Measurements from ENCODE around the gene STRA8. TPM values are rescaled to one million over a fixed set of nuclear protein-coding genes. Genes with fewer than 3 reads are reported as not detected.
A peak's percentile ranks its signal among the peaks of the same experiment; 100 is the strongest.

STRA8 gene
- total RNA-seq, 1 experiment from 2014 or later, result not detected

DNA sequence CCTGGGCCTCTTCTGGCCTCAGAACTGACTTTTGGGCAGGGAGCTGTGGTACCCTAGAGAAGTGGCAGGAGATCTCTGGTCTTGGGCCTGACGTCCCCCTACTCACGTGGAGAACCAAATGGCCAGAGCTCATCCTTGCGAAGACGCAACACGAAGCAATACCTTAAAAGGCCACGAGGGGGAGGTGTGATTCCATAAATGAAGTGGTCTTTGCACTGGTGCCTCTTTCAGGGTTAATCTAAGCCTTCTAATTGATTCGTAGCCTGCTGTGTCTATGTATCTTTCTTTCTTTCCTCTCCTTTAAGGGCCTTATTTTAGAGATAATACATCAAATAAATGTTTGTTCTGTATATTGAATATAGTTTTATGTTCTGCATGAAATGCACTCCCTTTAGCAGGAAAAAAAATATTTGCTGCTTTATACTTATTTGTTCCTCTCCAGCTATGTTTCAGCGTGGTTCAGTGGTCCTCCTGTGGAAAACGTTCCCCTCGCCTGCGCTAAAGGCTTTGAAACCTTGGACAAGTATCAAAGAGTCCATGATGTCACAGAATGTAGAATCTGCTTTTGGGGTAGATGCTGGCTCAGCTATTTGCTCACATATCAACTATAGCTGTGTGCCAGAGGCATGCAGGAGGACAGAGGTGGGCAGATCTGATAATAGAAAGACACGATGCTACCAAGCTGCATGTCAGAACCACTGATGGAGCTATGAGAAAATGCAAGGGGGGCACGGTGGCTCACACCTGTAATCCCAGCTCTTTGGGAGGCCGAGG lies 41.0 kb downstream of the STRA8 start:
- H3K27me3 Mint-ChIP-seq (ENCODE audit: low read depth), result peaks cover 5% of the 10 kb centered on the region; the same call in 1 of the 2 replicates
- H2BK15ac ChIP-seq (ENCODE audit: low read depth, low read length), result no peak overlapping the region
- H3K27ac ChIP-seq (ENCODE audit: insufficient read length, low read depth, low read length), result no peak overlapping the region
- no peak overlapping the region for H4K5ac ChIP-seq (ENCODE audit: insufficient read length, low read depth, low read length)
- H3K56ac ChIP-seq (ENCODE audit: insufficient read length, low read depth, low read length), result no peak overlapping the region
- H3K27ac Mint-ChIP-seq, result no peak overlapping the region
- H3K23me2 ChIP-seq (ENCODE audit: insufficient read length, low read depth, low read length, poor library complexity, severe bottlenecking), result no peaks in the 10 kb centered on the region
- no peak overlapping the region for H3K9ac ChIP-seq (ENCODE audit: extremely low read depth, insufficient read length, low read length)
- no peak overlapping the region for H3K23ac ChIP-seq (ENCODE audit: insufficient read length, low read depth, low read length)
- no peak overlapping the region for H4K8ac ChIP-seq (replicated peaks; ENCODE audit: insufficient read length, low read depth, low read length)
- no peak overlapping the region for H2BK12ac ChIP-seq (ENCODE audit: insufficient read length, low read depth, low read length)
- H3K4me2 ChIP-seq (ENCODE audit: insufficient read depth, insufficient read length, low read length), result no peak overlapping the region
- H4K91ac ChIP-seq (ENCODE audit: insufficient read length, low read depth, low read length), result no peak overlapping the region
- no peak overlapping the region for H3T11ph ChIP-seq (ENCODE audit: low read length)
- H3K36me3 Mint-ChIP-seq (ENCODE audit: insufficient read depth in 1 of 3, low read depth in 3 of 3), result peaks cover 0 to 3% (median 0%) of the 10 kb centered on the region in 3 experiments; a peak in 1 of 7 replicates
- H2AFZ ChIP-seq (ENCODE audit: low read length), result no peak overlapping the region
- H3K4me1 Mint-ChIP-seq, result 0 out of 4 replicates have a peak, but pooled peaks cover 0 to 4% of the 10 kb centered on the region in 2 experiments
- no peak overlapping the region for H2BK5ac ChIP-seq (ENCODE audit: insufficient read length, low read length)
- H3K9me3 ChIP-seq (ENCODE audit: control insufficient read depth, low read depth, low read length), result no peaks in the 10 kb centered on the region
- no CpG with 5 or more reads among the region's 14 CpGs for WGBS (ENCODE audit: extremely low coverage, insufficient read length, low lambda C conversion rate)
- TF ChIP-seq, protein P1, sequence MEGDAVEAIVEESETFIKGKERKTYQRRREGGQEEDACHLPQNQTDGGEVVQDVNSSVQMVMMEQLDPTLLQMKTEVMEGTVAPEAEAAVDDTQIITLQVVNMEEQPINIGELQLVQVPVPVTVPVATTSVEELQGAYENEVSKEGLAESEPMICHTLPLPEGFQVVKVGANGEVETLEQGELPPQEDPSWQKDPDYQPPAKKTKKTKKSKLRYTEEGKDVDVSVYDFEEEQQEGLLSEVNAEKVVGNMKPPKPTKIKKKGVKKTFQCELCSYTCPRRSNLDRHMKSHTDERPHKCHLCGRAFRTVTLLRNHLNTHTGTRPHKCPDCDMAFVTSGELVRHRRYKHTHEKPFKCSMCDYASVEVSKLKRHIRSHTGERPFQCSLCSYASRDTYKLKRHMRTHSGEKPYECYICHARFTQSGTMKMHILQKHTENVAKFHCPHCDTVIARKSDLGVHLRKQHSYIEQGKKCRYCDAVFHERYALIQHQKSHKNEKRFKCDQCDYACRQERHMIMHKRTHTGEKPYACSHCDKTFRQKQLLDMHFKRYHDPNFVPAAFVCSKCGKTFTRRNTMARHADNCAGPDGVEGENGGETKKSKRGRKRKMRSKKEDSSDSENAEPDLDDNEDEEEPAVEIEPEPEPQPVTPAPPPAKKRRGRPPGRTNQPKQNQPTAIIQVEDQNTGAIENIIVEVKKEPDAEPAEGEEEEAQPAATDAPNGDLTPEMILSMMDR (conservative IDR thresholded peaks at IDR 0.05), result peak; percentile 92
- H2AK5ac ChIP-seq (ENCODE audit: insufficient read length, low read length), result no peak overlapping the region
- no peaks in the 10 kb centered on the region for H4K20me1 ChIP-seq (ENCODE audit: control insufficient read depth, insufficient read depth, insufficient read length)
- no peak overlapping the region for H3K14ac ChIP-seq (ENCODE audit: insufficient read depth, low read length)
- no peaks in the 10 kb centered on the region for H3K4me1 ChIP-seq (ENCODE audit: insufficient read depth, low read length)
- H2BK120ac ChIP-seq (ENCODE audit: low read depth, low read length, poor library complexity, severe bottlenecking), result no peak overlapping the region
- peaks cover 6 to 12% of the 10 kb centered on the region in 2 experiments; a peak in 3 of 5 replicates for H3K9me3 Mint-ChIP-seq
- H3K18ac ChIP-seq (ENCODE audit: insufficient read length, low read depth, low read length), result no peak overlapping the region
- H3K4me3 Mint-ChIP-seq, result no peak overlapping the region
- no peak overlapping the region for H2BK20ac ChIP-seq (ENCODE audit: low read depth, low read length, poor library complexity, severe bottlenecking)
- H3K27me3 ChIP-seq (ENCODE audit: insufficient read depth, low read length), result no peaks in the 10 kb centered on the region
- no peaks in the 10 kb centered on the region for H3K79me1 ChIP-seq (ENCODE audit: insufficient read depth, low read depth, low read length, poor library complexity, severe bottlenecking)
- DNase-seq, result peak; percentile 82
- H3K4ac ChIP-seq (ENCODE audit: low read depth, low read length), result no peak overlapping the region
- no peaks in the 10 kb centered on the region for H3K79me2 ChIP-seq (ENCODE audit: insufficient read depth, low read length)

Measured in H9 (cell line).